COR-L47 (cell line): ENCODE results near the gene GRID1.

Experiments used
- DNase-seq: peaks from one replicate; lab custom pipeline; 2025; lab: John Stamatoyannopoulos, UW

GRID1 gene

DNA sequence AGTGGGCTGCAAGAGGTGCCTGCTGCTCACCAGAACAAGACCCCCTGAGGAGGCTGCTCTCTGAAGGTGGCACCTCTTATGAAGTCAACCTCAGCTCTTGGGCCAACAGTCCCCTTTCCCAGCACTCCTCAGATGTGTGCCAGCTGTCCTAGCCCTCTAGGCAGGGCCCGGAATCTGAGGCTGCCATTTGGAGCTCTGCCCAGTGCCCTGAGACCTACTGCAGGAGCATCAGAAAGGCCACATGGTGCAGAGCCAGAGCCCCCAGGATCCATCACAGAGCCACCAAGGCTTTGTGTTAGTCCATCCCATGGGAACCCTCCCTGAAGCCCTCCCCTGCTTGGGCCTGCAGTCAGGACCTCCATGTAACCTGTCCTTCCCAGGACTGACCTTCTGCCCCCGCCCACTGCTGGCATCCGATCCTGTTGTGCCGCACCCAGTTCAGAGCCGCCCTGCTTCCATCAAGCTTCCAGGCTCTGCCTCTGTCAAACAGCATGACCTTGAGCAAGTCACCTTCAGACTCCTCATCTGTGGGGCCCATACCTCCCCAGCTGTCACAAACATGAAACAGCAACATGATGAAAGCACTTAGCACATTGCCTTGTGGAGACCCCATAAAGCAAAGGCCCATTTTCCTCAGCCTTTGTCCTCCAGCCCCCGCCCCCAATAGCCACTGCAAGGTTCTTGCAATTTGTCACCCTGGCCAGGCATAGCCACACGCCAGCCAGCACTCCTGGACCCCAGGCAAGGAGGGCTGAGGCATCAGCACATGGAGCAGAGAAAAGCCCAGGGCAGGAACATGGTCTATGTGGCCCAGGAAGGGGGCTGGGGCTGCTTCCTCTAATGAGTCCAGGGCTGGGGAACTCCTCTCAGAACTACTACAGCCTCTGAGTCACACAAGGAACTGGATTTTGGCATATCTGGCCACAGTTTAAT is 51.7 kb downstream of the GRID1 start:
- no peak for DNase-seq

- no peak for DNase-seq
These were observed 53.0 kb downstream of the GRID1 start for GRCh38 chr10:86313621-86314041.

- no peak for DNase-seq
These were observed 53.8 kb downstream of the GRID1 start for GRCh38 chr10:86312701-86313270.

DNA sequence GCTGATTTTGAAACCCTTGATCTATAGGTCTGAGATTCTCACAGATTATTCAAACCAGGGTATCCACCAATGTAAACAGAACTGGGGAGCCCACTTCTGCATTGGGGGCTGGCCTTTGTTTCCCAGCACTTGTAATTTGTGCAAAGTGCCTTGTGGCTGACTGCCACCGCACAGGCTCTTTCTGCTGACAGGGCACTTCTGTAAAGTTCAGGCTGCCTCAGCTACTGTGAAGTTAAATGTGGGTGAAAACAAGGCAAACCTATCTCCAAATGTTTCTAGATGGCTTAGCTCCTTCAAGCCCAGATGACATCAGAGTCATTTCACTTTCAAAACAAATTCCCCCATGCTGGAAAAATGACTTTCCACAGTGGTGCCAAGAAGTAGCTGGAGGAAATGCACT is 54.7 kb downstream of the GRID1 start:
- no peak for DNase-seq

- DNase-seq = no peak
These were observed 55.4 kb downstream of the GRID1 start for GRCh38 chr10:86311190-86311589.

- DNase-seq = no peak
These were observed 55.9 kb downstream of the GRID1 start for GRCh38 chr10:86310702-86311101.

DNA sequence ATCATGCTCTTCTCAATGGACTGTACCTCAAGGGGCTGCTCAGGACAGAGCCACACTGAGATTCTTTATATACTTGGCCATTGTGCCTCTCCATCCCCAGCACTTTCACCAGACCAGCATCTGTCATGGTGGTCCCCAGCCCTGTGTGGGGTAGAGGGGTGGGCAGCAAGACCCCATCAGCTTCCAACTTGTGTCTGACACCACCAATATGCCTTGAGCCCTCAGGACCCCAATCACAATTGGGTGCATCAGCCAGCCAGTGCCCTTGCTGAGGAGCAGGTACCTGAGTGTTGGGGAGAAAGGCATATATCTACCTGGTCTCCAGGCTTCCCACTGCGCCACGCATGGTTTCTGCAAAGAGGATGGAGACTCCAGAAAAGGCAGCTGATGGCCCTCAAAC is 56.3 kb downstream of the GRID1 start:
- DNase-seq = no peak

DNA sequence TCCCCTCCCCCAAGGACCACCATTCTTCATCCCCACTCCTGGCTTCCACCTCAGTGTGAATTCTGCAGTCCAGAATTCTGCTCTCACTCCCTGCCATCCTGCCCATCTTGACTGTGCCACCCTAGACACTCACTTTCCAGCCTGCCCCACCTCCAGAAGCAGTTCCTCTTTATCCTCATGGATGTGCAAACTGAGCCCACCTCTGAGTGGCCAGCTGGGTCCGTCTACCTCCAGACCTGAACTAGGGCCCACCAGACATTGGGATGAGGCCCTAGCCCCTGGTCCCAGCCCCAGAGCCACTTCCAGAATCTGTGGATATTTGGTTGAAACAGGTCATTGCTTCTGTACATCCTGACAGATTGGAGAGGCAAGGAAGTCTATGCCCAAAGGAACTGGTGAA is 58.5 kb downstream of the GRID1 start:
- DNase-seq = no peak

DNA sequence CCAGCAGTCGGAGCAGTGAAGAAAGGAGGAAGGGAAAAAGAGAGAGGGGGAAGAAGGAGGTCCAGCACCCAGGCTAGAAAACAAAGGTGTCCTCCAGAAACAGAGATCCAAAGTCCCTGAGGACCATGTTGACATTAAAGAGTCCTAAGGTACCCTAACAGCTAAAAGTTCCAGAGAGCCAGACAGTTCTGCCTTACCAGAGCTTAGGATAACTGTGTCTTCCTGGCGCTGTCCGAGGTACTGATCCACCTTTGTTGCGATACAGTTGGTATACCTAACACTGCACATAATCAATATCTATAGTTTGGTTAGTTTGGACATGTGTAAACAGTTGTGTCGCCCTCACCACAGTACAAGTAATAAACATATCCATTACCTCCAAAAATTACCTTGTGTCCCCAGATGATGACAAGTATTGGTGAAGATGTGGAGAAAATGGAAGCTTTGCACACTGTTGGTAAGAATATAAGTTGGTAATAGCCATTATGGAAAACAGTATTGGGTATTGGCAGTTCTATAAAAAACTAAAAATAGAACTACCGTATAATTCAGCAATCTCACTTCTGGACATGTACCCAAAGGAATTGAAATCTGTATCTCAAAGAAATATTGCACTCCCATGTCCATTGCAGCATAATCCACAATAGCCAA is 59.8 kb downstream of the GRID1 start:
- no peak for DNase-seq

GRCh38 chr10:86305521-86305920 is 61.1 kb downstream of the GRID1 start:
- no peak for DNase-seq

- DNase-seq = no peak
These were observed 62.2 kb downstream of the GRID1 start for GRCh38 chr10:86304436-86304835.

- no peak for DNase-seq
These were observed 63.0 kb downstream of the GRID1 start for GRCh38 chr10:86303626-86304025.

DNA sequence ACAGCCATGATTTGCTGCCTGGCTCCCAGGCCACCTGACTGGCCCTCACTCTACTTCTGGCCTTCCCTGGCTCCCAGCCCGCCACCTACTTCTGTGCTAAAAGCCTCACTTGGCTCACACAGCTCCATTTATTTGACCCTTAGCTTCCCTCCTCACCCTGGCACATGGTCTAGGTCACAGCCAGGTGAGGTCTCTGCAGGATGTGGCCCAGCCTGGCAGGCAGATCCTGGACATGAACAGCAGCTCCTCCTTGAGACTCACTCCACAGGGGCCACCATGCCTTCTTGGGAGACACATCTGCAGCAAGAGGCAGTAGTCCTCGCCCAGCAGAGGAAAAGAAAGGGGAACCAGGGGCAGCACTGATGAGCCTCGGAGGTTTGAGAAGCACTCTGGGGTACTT is 64.6 kb downstream of the GRID1 start:
- DNase-seq = no peak

- DNase-seq = no peak
These were observed 65.4 kb downstream of the GRID1 start for GRCh38 chr10:86300931-86301830.

DNA sequence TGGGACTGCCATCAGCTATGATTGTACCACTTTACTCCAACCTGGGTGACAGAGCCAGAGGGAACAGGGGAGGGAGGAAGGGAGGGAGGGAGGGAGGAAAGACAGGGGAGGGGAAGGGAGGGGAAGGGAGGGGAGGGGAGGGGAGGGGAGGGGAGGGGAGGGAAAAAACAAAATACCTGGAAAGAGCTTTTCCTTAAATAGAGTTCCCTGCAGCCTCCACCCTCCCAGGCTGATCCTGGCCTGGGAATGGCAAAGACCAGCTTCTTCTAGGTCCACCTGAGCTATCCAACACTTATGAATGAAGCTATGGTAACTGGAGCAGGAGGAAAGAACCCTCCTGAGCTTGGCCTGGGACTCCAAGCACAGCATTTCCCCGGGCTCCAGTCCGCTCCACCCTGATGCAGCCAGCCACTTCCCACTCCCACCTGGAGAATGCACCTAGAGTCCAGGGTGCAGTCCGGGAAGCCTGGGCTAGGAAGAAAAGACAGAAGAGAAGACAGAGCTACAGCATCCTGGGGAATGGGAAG is 66.1 kb downstream of the GRID1 start:
- no peak for DNase-seq

- DNase-seq = no peak
These were observed 67.0 kb downstream of the GRID1 start for GRCh38 chr10:86299562-86299961.

DNA sequence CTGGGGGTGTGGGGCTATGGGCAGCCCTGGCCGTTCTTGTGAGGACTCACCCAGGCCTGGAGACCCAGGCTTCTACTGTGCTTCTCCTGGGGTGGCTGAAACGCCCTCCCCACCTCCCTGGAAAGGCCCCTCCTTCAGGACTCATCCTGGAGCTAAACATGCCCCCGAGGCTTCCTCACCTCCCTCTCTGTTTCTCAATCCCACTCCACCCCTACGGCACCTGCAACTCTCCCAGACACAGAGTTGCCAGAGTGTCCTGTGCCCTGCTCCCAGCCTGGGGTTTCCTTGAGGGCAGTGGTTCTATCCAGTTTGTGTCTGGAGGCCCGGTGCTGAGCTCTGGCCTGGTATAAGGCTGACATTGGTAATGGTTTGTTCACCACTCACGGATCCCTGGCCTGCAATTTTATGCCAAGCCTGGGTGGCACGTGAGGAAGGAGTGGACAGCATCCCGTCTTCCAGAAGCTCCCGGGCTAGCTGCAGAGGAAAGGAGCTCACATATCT is 68.0 kb downstream of the GRID1 start:
- no peak for DNase-seq

- no peak for DNase-seq
These were observed 70.8 kb downstream of the GRID1 start for GRCh38 chr10:86295791-86296190.

- no peak for DNase-seq
These were observed 71.2 kb downstream of the GRID1 start for GRCh38 chr10:86295351-86295750.

- no peak for DNase-seq
These were observed 72.0 kb downstream of the GRID1 start for GRCh38 chr10:86294346-86295265.
